Fibroblast of skin of right quadriceps (primary cell): Measurements from ENCODE around the gene RBM44.

ENCODE experiments used
- DNase-seq: peaks from one replicate; pipeline ENCODE4 v3.0.0-alpha.2; 2013

The RBM44 gene

GRCh38 chr2:237872178-237872887 is 73.8 kb downstream of the RBM44 start:
- DNase-seq = no peak

DNA sequence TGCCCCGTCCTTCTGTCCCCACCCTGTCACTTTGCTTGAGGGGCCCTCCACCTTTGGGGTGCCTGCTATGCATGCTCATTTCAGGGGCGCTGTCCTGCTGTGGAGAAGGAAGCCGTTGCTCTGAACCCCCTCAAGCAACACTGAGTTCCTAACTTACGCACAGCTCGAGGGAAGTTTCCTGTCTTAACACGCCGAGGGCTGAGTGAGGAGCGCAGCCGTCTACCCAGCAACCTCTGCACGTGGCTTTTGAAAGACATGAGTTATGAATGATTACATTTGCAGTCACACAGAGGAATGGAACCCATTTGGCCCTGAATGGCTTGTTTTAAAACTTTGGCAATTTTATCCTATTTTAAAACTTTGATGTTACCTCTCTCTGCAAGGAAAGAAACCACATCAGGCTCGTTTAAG is 74.8 kb downstream of the RBM44 start:
- peak; percentile 36 for DNase-seq

DNA sequence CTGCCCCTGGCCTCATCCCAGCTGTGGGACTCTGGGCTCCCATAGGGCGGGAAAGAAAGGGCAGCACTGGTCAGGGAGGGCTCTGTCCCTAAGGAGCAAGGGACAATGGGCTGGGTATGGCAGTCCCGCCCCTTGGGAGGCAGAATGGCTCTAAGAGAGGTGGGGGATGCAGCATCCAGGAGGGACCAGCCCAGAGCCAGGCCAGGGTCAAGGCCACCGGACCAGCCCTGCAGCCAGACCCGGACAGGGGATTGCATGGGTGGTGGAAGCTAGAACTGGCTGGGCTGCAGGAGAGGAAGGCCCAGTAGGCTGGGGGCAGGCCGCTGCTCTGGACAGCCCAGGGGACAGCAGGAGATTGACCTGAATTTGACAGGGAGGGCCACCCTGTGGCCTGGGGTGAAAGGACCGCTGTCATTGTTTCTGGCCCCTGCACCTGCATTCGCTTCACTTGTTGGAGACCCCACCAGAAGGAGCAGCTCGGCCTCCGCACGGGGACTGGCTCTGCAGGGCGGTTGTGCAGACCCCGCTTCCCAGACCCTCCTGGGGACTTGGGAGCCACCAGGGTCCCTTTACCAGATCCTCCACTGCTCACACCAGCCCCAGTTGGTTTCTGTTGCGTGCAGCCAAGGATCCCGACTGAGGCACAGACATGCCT is 75.4 kb downstream of the RBM44 start:
- no peak for DNase-seq

GRCh38 chr2:237874585-237875161 is 76.1 kb downstream of the RBM44 start:
- peak; percentile 60 for DNase-seq

- DNase-seq = no peak
These were observed 76.9 kb downstream of the RBM44 start for GRCh38 chr2:237875256-237876060.

DNA sequence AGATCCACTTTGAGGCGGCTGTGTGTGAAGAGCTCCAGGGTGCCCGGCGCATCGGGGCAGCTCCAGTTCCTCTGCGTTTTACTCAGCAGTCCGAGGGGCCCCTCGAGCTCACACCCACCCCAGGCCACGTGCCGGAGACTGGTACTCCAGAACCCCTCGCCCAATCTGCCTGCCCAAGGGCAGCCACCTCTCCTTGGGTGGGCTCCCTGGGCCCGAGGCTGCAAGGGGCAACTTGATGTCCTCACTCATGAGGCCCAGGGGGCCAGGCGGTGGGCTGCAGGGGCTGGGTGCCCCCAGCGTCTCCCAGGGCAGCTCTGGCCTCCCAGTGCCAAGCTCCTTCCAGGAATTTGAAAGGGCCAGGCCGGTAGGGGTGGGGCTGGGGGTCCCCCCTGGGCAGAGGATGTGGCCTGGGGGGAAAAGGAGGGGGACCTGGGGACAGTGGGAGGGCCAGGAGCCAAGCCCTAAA is 77.5 kb downstream of the RBM44 start:
- no peak for DNase-seq

GRCh38 chr2:237876532-237876931 is 78.0 kb downstream of the RBM44 start:
- no peak for DNase-seq

- no peak for DNase-seq
These were observed 78.4 kb downstream of the RBM44 start for GRCh38 chr2:237876951-237877491.

DNA sequence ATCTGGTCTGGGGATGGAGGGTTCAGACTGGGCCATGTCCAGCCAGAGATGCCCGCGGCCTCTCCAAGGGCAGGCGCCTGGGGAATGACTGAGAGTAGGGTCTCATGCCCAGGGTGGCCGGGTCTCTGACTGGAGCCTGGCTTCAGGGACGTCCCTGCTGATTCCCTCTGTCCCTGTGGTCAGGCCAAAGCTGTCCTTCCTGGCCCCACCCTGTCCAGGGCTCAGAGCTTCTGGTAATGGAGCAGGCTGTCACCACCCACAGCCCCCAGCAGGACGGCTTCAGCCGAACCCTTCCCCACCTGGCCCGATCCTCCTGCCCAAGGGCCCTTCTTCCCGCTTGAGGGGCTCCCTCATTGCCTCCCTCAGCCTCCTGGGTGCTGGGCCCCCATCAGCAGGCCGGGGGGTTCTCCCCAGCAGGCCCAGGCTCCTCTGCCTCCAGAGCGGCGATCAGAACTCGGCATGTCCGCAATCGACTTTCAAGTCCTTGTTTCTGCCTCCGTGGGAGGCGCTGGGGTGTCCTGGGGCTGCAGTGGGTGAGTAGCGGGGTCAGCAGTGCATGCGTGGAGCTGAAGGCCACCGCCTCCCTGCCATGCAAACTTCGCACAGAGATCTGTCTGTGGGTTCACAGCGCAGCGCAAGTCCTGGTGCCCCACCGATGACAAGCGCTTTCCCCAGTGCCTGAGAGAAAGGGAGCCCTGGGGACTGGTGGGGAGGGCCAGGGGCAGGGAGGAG is 79.2 kb downstream of the RBM44 start:
- no peak for DNase-seq

- DNase-seq = no peak
These were observed 79.9 kb downstream of the RBM44 start for GRCh38 chr2:237878321-237879057.

DNA sequence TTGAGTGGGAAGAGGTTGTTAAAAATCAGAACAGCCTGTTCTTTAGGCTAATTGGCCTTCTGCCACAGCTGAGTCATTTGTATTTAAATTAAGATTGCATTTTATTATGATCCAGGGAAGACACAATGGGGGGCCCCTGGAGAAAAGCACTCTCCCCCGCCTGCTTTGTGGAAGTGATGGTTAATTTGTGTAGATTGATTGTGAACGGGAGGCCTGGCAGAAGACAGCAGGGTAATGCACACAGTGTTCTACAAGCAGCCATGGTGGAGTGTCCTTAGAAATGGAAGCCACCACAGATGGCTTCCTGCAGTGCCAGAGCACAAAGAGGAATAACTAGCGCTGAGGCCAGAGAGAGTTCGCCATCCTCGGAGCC is 80.5 kb downstream of the RBM44 start:
- DNase-seq = peak; percentile 70

- DNase-seq = no peak
These were observed 81.5 kb downstream of the RBM44 start for GRCh38 chr2:237879991-237880560.

DNA sequence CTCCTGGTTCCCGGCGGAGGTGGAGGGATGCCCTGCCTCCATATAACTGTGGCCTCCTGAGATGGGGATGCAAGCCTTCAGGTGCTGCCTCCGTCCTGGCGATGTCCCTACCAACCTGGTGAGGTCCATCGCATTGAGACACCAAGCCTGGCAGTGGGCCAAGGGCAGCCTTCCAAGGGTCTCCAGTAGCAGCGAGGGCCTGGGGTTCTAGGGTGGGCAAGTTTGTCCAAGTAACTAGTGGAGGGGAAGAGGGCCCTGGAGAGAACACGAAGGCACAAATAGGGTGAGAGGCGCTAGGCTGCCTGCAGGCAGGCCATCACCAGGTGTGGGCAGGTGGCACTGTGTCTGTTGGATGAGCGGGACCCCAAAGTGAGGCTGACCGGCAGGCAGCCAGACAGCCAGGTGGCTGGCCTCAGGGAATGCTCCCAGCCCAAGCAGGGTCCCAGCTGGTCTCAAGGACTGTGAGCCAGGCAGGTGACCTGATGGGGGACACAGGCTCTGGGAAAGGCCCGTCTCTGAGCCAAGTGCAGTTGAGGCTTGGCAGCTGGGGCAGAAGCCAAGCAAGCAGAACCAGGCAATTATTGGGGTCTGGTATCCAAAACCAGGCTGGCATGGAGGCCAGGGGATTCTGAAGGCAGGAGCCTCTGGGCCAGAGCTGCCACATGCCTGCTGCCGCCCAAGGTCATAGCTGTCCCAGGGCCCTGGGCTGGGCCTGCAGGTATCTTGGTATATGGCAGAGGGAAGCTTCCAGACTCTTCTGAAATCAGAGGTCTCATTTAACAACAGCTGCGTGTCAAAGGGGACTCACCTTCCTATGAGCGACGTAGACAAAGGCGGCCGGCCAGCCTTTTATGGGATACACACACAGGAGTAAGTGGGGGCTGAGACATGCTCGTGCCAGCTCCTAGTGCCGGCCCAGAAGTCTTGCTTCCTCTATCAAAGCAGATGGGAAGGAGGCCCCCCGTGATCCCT is 84.2 kb downstream of the RBM44 start:
- no peak for DNase-seq

GRCh38 chr2:237883951-237884446 is 85.4 kb downstream of the RBM44 start:
- DNase-seq = no peak

GRCh38 chr2:237884681-237885080 is 86.1 kb downstream of the RBM44 start:
- no peak for DNase-seq

DNA sequence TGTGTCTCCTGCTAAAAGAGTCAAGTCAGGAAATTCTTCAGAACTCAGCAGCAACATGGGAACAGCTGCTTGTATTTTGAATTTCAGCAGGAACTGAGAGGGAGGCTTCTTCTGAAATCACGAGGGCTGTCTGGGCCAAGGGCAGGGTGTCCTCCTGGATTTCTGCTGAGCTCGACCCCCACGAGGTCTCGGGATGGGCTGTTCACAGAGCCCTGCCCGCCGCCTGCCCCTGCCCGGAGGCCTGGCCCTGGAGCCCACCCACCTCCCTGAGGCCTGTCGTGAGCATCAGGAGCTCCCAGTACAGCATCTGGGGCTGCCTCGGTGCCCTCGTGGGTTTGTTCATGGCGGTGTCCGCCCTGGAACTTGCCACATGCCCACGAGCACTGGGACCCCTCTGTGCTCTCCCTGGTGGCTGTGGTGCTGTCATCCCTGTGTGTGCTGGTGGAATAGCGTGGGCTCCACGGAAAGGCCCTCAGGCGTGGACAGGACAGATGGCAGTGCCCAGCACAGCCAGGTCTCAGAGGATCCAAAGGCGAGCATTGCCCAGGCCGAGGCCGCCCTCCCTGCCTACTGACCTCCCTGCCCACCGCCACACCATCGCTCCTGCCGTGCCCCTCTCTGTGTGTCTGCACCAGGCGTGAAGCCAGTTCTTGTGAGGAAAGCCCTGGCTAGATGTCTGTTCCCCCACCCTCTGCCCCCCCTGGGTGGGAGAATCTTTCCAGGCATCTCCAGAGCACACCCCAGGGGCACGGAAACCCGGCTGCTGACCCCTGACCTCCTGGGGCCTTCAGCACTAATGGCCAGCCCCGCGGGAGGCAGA is 86.7 kb downstream of the RBM44 start:
- DNase-seq = no peak

DNA sequence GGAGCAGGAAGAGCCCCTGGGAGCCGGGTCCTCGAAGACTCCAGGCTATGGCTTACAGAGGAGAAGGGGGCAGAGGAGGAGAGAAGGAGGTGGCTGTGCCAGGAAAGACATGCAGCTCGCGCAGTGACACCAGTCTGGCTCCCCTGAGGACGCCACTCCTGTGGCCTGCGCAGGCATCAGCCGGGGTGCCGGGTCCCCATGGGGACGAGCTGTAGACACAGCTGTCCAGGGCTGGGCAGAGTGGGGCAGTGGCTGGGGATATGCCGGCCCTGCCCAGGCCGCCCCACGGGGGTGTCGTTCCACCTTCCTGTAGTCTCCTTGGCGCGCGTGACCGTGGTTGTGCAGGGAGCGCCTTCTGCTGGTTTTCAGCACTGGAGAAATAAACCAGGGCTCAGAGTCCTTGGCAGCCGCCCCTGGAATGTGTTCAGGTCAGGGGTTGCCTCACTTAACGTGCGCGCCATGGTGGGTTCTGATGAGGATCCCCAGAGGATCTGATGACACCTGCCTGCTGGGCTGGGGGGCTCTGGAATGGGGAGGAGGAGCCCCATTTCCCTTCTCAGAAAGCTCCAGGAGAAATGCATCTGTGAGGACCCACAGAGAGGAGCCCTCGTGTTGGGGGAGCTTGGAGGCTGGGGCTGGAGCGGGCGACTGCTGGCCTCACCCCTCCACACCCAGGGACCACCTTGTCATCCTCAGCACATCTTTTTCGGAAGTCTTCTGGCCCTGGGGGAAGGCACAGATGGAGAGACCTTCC is 87.5 kb downstream of the RBM44 start:
- DNase-seq = no peak
